Measurements from ENCODE around the gene INPP5D.

DNA sequence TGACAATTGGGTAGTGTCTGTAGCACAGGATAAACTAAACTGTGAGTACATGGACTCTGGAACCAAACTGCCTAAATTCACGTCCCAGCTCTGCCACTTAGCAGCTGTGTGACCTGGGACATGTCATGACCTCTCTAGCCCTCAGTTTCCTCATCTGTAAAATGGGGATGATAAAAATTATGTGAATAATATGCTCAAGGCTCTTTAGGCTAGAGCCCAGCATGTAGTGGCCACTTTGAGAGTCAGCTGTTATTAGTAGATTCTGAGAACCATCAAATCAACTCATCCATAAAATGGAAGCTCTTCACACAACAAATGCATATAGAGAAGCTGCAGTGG is 87.7 kb downstream of the INPP5D start:
- TF ChIP-seq, protein P1, sequence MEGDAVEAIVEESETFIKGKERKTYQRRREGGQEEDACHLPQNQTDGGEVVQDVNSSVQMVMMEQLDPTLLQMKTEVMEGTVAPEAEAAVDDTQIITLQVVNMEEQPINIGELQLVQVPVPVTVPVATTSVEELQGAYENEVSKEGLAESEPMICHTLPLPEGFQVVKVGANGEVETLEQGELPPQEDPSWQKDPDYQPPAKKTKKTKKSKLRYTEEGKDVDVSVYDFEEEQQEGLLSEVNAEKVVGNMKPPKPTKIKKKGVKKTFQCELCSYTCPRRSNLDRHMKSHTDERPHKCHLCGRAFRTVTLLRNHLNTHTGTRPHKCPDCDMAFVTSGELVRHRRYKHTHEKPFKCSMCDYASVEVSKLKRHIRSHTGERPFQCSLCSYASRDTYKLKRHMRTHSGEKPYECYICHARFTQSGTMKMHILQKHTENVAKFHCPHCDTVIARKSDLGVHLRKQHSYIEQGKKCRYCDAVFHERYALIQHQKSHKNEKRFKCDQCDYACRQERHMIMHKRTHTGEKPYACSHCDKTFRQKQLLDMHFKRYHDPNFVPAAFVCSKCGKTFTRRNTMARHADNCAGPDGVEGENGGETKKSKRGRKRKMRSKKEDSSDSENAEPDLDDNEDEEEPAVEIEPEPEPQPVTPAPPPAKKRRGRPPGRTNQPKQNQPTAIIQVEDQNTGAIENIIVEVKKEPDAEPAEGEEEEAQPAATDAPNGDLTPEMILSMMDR (IDR thresholded peaks at IDR 0.05; ENCODE audit: low read depth, low read length) = no peak
- no peak for TF ChIP-seq EZH2phosphoT487 (IDR thresholded peaks at IDR 0.05; ENCODE audit: low read depth)

All from OCI-LY3 (cell line).